Measurements from ENCODE around the gene SPATA31D3. TPM values are rescaled to one million over a fixed set of nuclear protein-coding genes. Genes with fewer than 3 reads are reported as not detected.
"Not testable (repeated sequence)": the region's sequence is repeated elsewhere in the genome, so short reads cannot be mapped to it uniquely, and the experiment has no call there.

The SPATA31D3 gene
- total and polyA plus RNA-seq, 9 donors, result not detected

DNA sequence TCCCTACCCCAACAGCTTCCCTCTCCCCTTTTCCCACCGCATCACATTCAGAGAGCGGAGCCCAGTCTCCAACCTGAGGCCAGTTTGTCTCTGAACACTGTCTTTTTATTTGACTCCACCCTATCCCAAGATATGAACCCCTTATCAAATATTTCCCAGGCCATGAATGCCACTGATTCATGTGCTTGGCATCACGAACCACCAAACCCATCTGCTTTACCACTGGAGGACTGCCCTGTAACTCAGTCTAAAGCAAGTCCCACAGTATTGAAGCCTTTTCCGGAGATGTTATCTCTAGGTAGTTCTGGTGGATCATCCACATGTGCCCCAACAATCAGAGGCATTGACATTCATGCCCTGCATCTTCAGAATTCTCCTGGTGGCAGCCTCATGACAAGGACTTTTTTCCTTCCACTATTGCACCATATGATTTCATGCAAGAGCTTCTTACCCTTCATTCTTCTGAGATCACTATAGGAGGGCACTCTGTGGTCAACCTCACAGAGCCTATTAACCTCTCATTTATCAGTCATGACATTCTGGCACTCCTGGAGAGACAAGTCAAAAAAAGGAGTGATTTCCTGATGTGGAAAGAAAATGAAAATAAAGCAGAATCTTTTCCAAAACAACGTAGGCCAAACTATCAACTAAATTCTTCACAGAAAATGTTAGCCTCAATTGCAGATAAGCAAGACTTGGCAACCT is 27.3 kb upstream of the SPATA31D3 start:
- Histone ChIP-seq H3K4me3 (no peak overlapping the region), H3K27me3 (no peaks in the 10 kb centered on the region), H3K4me1 (ENCODE audit: insufficient read depth) (no peaks in the 10 kb centered on the region), H3K9me3 (no peaks in the 10 kb centered on the region), H3K27ac (no peak overlapping the region), H3K36me3 (no peaks in the 10 kb centered on the region)
- intact Hi-C loops (cut with DNase I), result no loop called here
- WGBS, 3 donors, result 69 to 75% (median 70%) methylated on average over 5 of the region's 5 CpGs
- DNase-seq, result no peak
- TF ChIP-seq, protein P1, sequence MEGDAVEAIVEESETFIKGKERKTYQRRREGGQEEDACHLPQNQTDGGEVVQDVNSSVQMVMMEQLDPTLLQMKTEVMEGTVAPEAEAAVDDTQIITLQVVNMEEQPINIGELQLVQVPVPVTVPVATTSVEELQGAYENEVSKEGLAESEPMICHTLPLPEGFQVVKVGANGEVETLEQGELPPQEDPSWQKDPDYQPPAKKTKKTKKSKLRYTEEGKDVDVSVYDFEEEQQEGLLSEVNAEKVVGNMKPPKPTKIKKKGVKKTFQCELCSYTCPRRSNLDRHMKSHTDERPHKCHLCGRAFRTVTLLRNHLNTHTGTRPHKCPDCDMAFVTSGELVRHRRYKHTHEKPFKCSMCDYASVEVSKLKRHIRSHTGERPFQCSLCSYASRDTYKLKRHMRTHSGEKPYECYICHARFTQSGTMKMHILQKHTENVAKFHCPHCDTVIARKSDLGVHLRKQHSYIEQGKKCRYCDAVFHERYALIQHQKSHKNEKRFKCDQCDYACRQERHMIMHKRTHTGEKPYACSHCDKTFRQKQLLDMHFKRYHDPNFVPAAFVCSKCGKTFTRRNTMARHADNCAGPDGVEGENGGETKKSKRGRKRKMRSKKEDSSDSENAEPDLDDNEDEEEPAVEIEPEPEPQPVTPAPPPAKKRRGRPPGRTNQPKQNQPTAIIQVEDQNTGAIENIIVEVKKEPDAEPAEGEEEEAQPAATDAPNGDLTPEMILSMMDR (IDR thresholded peaks at IDR 0.05), result no peak
- no peak for TF ChIP-seq POLR2A (IDR thresholded peaks at IDR 0.05)
- no peak for TF ChIP-seq EP300 (IDR thresholded peaks at IDR 0.05)

DNA sequence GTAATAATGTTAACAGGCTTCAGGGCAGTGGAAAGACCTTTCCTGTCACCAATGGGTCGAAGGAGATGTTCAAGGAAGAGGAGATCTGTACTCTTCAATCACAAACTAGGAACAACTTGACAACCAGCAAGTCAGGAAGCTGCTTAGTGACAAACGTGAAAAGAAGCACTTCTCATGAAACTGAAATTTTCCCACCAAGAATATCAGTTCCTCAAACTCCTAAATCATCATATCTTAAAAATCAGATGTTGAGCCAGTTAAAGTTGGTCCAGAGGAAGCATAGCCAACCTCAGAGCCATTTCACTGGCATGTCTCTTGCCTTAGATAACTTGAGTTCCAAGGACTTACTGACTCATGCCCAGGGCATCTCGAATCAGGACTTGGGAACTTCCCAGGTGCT is 24.8 kb upstream of the SPATA31D3 start:
- intact Hi-C loops (cut with DNase I); H3K4me3 ChIP-seq; H3K27ac ChIP-seq; H3K27me3 ChIP-seq; DNase-seq; H3K36me3 ChIP-seq; H3K4me1 ChIP-seq (ENCODE audit: insufficient read depth); H3K9me3 ChIP-seq: not testable (repeated sequence)
- 86 to 89% (median 87%) methylated on average over 1 to 2 of the region's 3 CpGs for WGBS, 3 donors

DNA sequence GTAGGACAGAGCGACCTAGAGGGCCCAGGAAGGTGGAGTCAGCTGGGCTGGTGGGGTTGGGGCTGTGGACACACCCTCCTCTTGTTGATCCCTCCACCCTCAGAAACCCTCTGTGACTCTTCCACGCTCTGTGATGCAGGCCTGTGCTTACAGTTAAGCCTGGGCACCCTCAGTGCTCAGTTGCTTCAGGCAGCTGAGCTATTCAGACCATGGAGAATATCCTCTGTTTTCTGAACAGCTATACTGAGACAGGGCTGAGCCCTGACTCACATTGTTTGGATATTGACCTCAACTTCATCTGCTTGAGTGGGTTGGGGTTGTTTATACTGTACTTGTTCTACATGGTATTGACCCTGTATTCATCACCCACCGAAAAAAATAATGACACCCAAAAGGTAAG is 15.0 kb upstream of the SPATA31D3 start, which contains the start of gene SPATA31D4:
SPATA31D4 (plus strand) TSS at position 124 of the 400 bp plus-strand sequence; CDS start at position 210, 86 bp downstream.
- WGBS, 3 donors, result no CpG with 5 or more reads among the region's 3 CpGs
- intact Hi-C loops (cut with DNase I); H3K36me3 ChIP-seq; H3K27ac ChIP-seq; H3K4me1 ChIP-seq (ENCODE audit: insufficient read depth); DNase-seq; H3K9me3 ChIP-seq; H3K27me3 ChIP-seq; H3K4me3 ChIP-seq: not testable (repeated sequence)

DNA sequence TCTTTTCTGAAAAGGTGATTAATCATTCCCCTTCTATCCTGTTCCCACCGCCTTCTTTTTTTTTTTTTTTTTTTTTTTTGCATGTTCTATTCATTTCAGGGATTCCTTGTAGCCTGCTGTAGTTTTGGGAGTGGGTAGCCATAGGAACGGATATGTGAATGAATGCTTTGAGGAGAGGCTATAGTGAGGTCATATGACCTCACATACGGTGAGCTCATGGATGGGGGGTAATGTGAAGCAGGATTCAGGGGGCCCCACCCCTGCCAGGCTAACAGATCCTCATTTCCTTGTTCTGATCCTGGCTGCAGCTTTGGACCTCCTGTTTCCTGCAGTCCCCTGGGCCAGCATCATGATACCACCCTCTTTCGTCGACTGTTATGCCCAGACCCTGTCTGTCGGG is 13.2 kb upstream of the SPATA31D3 start:
- H3K4me3 ChIP-seq; H3K36me3 ChIP-seq; H3K4me1 ChIP-seq (ENCODE audit: insufficient read depth); H3K27me3 ChIP-seq; intact Hi-C loops (cut with DNase I); H3K27ac ChIP-seq; DNase-seq; H3K9me3 ChIP-seq: not testable (repeated sequence)
- no CpG with 5 or more reads among the region's 6 CpGs for WGBS, 3 donors

DNA sequence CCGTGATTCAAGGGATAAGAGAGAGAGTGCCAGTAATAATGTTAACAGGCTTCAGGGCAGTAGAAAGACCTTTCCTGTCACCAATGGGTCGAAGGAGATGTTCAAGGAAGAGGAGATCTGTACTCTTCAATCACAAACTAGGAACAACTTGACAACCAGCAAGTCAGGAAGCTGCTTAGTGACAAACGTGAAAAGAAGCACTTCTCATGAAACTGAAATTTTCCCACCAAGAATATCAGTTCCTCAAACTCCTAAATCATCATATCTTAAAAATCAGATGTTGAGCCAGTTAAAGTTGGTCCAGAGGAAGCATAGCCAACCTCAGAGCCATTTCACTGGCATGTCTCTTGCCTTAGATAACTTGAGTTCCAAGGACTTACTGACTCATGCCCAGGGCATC is 9.8 kb upstream of the SPATA31D3 start:
- H3K27me3 ChIP-seq; H3K36me3 ChIP-seq; intact Hi-C loops (cut with DNase I); DNase-seq; H3K9me3 ChIP-seq; H3K4me3 ChIP-seq; H3K4me1 ChIP-seq (ENCODE audit: insufficient read depth); H3K27ac ChIP-seq: not testable (repeated sequence)
- no CpG with 5 or more reads among the region's 3 CpGs for WGBS, 3 donors

DNA sequence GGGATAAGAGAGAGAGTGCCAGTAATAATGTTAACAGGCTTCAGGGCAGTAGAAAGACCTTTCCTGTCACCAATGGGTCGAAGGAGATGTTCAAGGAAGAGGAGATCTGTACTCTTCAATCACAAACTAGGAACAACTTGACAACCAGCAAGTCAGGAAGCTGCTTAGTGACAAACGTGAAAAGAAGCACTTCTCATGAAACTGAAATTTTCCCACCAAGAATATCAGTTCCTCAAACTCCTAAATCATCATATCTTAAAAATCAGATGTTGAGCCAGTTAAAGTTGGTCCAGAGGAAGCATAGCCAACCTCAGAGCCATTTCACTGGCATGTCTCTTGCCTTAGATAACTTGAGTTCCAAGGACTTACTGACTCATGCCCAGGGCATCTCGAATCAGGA is 5.3 kb downstream of the SPATA31D3 start:
- DNase-seq; H3K27me3 ChIP-seq; H3K36me3 ChIP-seq; intact Hi-C loops (cut with DNase I); H3K4me1 ChIP-seq (ENCODE audit: insufficient read depth); H3K27ac ChIP-seq; H3K4me3 ChIP-seq; H3K9me3 ChIP-seq: not testable (repeated sequence)
- 80 to 100% methylated on average over 1 of the region's 3 CpGs; no CpG with 5 or more reads in 1 of the 3 donors for WGBS, 3 donors

DNA sequence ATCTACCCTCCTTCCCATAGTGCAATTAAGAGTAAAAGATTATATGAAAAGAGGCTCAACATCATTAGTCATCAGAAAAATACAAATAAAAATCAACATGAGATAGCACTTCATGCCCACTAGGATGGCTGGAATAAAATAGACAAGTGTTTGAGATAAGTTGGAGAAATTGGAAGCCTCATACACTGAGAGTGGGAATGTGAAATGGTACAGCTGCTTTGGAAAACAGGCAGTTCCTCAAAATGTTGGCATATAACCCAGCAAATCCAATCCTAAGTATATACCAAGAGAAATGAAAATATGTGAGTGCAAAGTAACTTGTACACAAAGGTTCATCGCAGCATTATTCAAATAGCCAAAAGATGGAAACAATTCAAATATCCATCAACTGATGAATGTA is 9.8 kb downstream of the SPATA31D3 start:
- DNase-seq, result no peak
- intact Hi-C loops (cut with DNase I), result no loop called here
- TF ChIP-seq, protein P1 (IDR thresholded peaks at IDR 0.05), result no peak
- TF ChIP-seq EP300 (IDR thresholded peaks at IDR 0.05), result no peak
- no peak for TF ChIP-seq POLR2A (IDR thresholded peaks at IDR 0.05)
- H3K4me3 ChIP-seq, result no peak overlapping the region
- H3K36me3 ChIP-seq, result no peaks in the 10 kb centered on the region
- no peaks in the 10 kb centered on the region for H3K9me3 ChIP-seq
- no peaks in the 10 kb centered on the region for H3K4me1 ChIP-seq (ENCODE audit: insufficient read depth)
- no peaks in the 10 kb centered on the region for H3K27me3 ChIP-seq
- WGBS, 3 donors, result 83 to 98% (median 94%) methylated on average over 1 of the region's 1 CpG
- H3K27ac ChIP-seq, result no peak overlapping the region

Data from ovary (tissue), 9 donors.